Heart right ventricle (tissue), 16 donors: Measurements from ENCODE around the gene IFFO2. TPM values are rescaled to one million over a fixed set of nuclear protein-coding genes. Genes with fewer than 3 reads are reported as not detected.
A peak's percentile ranks its signal among the peaks of the same experiment; 100 is the strongest.

Experiments
- ATAC-seq, 8 donors: fragments of 200-7000 bp; cut with Tn5 transposase; one replicate each; pipeline ENCODE4 v1.9.1; 2020; ENCODE audit warnings: mild to moderate bottlenecking in 8 of 8, moderate library complexity in 8 of 8, moderate number of reproducible peaks in 1 of 8
- DNase-seq, 2 donors: peaks; one replicate each; pipeline ENCODE4 v3.0.0-alpha.2; 2020
- H3K27ac ChIP-seq, 10 donors: fragments of 200-600 bp; sonication (generic) in 2 of 10; one replicate each; pipeline versions ENCODE4 v1.5.0 to v1.8.0; 2020 to 2022; ENCODE audit warnings: mild to moderate bottlenecking in 3 of 10
- H3K27me3 ChIP-seq, 7 donors: fragments of 200-600 bp; one replicate each; pipeline ENCODE4 v1.8.0; 2021 to 2022; ENCODE audit warnings: mild to moderate bottlenecking in 2 of 7
- H3K36me3 ChIP-seq, 9 donors: fragments of 200-600 bp; sonication (generic) in 1 of 9; one replicate each; pipeline versions ENCODE4 v1.5.0 to v1.8.0; 2020 to 2022; ENCODE audit warnings: mild to moderate bottlenecking in 2 of 9
- H3K4me1 ChIP-seq, 9 donors: fragments of 200-600 bp; sonication (generic) in 1 of 9; one replicate each; pipeline versions ENCODE4 v1.5.0 to v1.8.0; 2020 to 2022; ENCODE audit warnings: mild to moderate bottlenecking in 4 of 9
- H3K4me3 ChIP-seq, 10 donors: fragments of 200-600 bp; sonication (generic) in 2 of 10; one replicate each; pipeline versions ENCODE4 v1.5.0 to v1.8.0; 2020 to 2022; ENCODE audit warnings: mild to moderate bottlenecking in 7 of 10, moderate library complexity in 2 of 10
- H3K9me3 ChIP-seq, 11 donors: fragments of 200-600 bp in 10 of 11; sonication (generic) in 2 of 11; one replicate each; pipeline versions ENCODE4 v1.5.0 to v1.8.0; 2013 to 2022; ENCODE audit warnings: mild to moderate bottlenecking in 2 of 11, control low read depth in 1 of 11, moderate library complexity in 1 of 11
- CTCF ChIP-seq, 9 donors: fragments of 200-600 bp; sonication (generic) in 2 of 9; IDR thresholded peaks; one replicate each; pipeline versions ENCODE4 v1.5.0 to v1.8.0; 2021 to 2022; ENCODE audit warnings: antibody characterized with exemption in 9 of 9, mild to moderate bottlenecking in 5 of 9, moderate library complexity in 1 of 9
- WGBS, 2 donors: extraction: QIAGEN DNeasy Blood & Tissue Kit; methylation state at CpG; one replicate each; pipeline ENCODE4 v1.1.7; 2013; ENCODE audit warnings: inconsistent platforms in 1 of 2; 5-methylcytosine and 5-hydroxymethylcytosine counted together
- intact Hi-C, 10 donors: fragments of 100-400 bp; cut with DNase I; formaldehyde crosslinking; loops; one replicate each; pipeline versions ENCODE4 v1.11.1 to v1.14.2; 2022
- microRNA-seq, 2 donors: library from miRNA; unstranded; fragments of <30 nt; microRNA quantifications; one replicate each; pipeline ENCODE4 v1.2.0, GENCODE V29; 2021
- polyA plus RNA-seq, 2 donors: library from polyadenylated mRNA; stranded (reverse); fragments of 200-250 nt; gene quantifications; one replicate each; pipeline ENCODE4 v1.2.3, GENCODE V29; 2013
- total RNA-seq, 10 donors: library from RNA; stranded (reverse); fragmentation: NEBNext Ultra II Directional in 3 of 10; extraction: Animal tissue kit (Norgen Biotek cat#: 25700) in 3 of 10; gene quantifications; one replicate each; pipeline versions ENCODE4 v1.2.1 to v1.2.4, GENCODE V29; 2021 to 2023
- donor health status: Arrhythmogenic right ventricular cardiomyopathy.
- donor health status: ischemic (EF 13 %, LVEDD 7.1; RV severe dilation, severe dysfunction).
- donor health status: healthy with polysubstance abuse.
- donor health status: DM: no; HTN: yes; CAD: no.
- donor health status: DM: no; HTN: no; CAD: no.
- donor health status: ischemic (EF 25% LVEDD 6.9; RV normal size, moderate dysfunction).
- donor health status: ischemic (EF 25% LVEDD 5.7; RV mildly dilated, moderate dysfunction).
- donor health status: healthy.
- donor health status: DM: yes; HTN: yes; CAD: no.
- donor health status: Ischemic cardiomyopathy.
- donor health status: ischemic (EF 35%, LVEDD 5.7; RV mildly dilated, moderate dysfunction).
- donor health status: nonischemic (EF 11% LVEDD 7.7; RV severe dilation, severe dysfunction).
- donor health status: DM: yes; HTN: yes; CAD: no.
- donor health status: PGD.
- donor health status: ischemic (EF 29% LVEDD 5.4; RV normal size, mild dysfunction).
- donor health status: nonischemic (EF 23%, LVEDD 6.1; RV moderate dilation, normal function).

IFFO2 gene
- total and polyA plus RNA-seq, 12 donors = 2.2 to 8.2 (median 4.6) TPM

GRCh38 chr1:18856435-18856834 is 100.0 kb downstream of the IFFO2 start:
- H3K4me3 ChIP-seq = no peak overlapping the region
- H3K27ac ChIP-seq = no peak overlapping the region
- no peaks in the 10 kb centered on the region for H3K36me3 ChIP-seq
- peaks cover 0 to 51% (median 15%) of the 10 kb centered on the region in 7 donors for H3K27me3 ChIP-seq
- H3K4me1 ChIP-seq = no peaks in the 10 kb centered on the region
- TF ChIP-seq CTCF (IDR thresholded peaks at IDR 0.05) = no peak
- intact Hi-C loops = no loop called here
- ATAC-seq (no peak), DNase-seq (no peak)
- H3K9me3 ChIP-seq = no peaks in the 10 kb centered on the region
- 95 to 98% methylated on average over 1 of the region's 1 CpG for WGBS, 2 donors

DNA sequence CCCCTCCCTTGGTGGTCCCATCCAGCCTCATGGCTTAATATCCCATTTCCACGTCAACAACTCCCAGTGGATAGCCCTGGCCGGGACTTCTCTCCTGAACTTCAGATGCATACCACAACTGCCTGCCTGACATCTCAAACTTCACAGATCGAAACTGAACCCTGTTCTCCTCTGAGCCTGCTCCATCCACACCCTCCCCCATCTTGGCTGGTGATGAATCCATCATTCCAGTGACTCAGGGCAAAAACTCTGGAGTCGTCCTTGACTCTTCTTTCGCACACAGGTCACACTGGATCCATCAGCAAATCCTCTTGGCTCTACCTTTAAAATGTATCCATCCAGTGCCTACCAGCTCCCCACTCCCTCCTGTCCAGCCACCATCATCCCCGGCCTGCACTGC is 100.9 kb downstream of the IFFO2 start:
- intact Hi-C loops = no loop called here
- DNase-seq (no peak), ATAC-seq (no peak)
- TF ChIP-seq CTCF (IDR thresholded peaks at IDR 0.05) = no peak
- 62 to 64% methylated on average over 6 of the region's 6 CpGs for WGBS, 2 donors
- H3K4me3 ChIP-seq = no peak overlapping the region
- H3K9me3 ChIP-seq = no peaks in the 10 kb centered on the region
- H3K36me3 ChIP-seq = no peaks in the 10 kb centered on the region
- peaks cover 0 to 58% (median 18%) of the 10 kb centered on the region in 7 donors for H3K27me3 ChIP-seq
- H3K4me1 ChIP-seq = no peaks in the 10 kb centered on the region
- no peak overlapping the region for H3K27ac ChIP-seq

DNA sequence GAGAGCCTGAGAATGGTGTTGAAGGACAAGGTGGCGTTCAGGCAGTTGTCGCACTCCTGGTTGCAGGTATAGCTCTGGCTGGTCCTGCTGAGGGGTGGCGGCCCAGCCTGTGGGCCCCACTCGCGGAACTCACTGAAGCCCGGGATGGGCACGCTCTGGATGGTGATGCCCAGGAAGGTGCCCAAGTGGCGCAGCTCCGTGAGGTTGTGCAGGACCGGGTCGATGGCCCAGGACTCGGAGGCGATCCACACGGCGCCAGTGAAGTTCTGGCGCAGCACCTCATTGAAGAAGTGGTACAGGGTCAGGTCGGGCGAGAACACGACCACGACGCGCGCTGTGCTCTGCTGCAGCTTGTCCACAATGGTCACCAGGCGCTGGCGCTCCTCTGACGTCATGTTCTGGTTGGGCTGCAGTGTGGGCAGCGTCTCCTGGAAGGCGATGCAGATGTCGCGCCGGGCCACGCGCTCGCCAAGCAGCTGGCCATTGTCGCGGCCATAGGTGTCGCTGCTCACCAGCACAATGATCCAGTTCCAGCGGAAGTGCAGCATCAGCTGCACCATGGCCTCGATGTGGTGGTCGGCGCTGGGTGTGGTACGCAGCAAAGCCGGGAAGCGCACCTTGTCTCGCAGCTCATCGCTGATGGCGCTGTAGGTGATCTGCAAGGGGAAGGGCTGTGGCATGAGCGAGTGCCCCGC is 102.0 kb downstream of the IFFO2 start:
- peaks cover 0 to 60% (median 18%) of the 10 kb centered on the region in 7 donors for H3K27me3 ChIP-seq
- DNase-seq = no peak
- no peaks in the 10 kb centered on the region for H3K4me1 ChIP-seq
- no peaks in the 10 kb centered on the region for H3K36me3 ChIP-seq
- WGBS, 2 donors = 88 to 89% methylated on average over 49 of the region's 49 CpGs
- intact Hi-C loops = no loop called here
- peak in 1 of 8 donors; percentile 47 for ATAC-seq
- H3K9me3 ChIP-seq = no peaks in the 10 kb centered on the region
- no peak overlapping the region for H3K4me3 ChIP-seq
- no peak for TF ChIP-seq CTCF (IDR thresholded peaks at IDR 0.05)
- no peak overlapping the region for H3K27ac ChIP-seq

Small RNA genes within 50 kb of the gene (microRNA-seq; reads per million reads assigned to microRNA genes)
- gene MIR1290 (0 reads per million in 2 donors), gene MIR4695 (0 reads per million in 2 donors)

Other genes with a start within 250 kb of the IFFO2 start
- gene TAS1R2, start 97.0 kb downstream of the IFFO2 start, total RNA-seq = not detected
- gene TAS1R2, start 97.0 kb downstream of the IFFO2 start, polyA plus RNA-seq = not detected
- 10 to 100 TPM; 18.5 to 60.8 (median 44.7) TPM for gene ALDH4A1, start 54.1 kb downstream of the IFFO2 start, total RNA-seq
- 10 to 100 TPM; 12.7 to 24.0 TPM for gene ALDH4A1, start 54.1 kb downstream of the IFFO2 start, polyA plus RNA-seq